GM19240 (cell line): Measurements from ENCODE around the gene STX17.
"Not testable (repeated sequence)": the region's sequence is repeated elsewhere in the genome, so short reads cannot be mapped to it uniquely, and the experiment has no call there.

Source experiments
- DNase-seq: peaks from one replicate; pipeline ENCODE4 v3.0.0; 2011; ENCODE audit warnings: low spot score; ENCODE audit not compliant: insufficient read length

STX17 gene

DNA sequence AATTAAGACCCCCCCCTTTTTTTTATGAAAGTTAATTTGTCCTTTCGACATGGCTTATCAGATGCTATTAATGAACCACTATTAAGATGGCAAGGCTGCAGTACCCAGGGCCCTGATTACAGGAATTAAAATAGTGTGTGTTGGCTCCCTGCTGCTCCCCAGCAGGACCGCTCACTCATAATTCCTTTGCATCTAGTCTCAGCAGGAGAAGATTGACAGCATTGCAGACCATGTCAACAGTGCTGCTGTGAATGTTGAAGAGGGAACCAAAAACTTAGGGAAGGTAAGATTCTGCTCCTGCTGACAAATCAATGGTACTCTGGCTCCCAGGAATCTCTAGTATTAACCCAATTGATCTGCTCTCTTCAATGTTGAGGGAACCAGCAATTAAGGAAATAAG, 61.0 kb downstream of the STX17 start:
- DNase-seq, result no peak

DNA sequence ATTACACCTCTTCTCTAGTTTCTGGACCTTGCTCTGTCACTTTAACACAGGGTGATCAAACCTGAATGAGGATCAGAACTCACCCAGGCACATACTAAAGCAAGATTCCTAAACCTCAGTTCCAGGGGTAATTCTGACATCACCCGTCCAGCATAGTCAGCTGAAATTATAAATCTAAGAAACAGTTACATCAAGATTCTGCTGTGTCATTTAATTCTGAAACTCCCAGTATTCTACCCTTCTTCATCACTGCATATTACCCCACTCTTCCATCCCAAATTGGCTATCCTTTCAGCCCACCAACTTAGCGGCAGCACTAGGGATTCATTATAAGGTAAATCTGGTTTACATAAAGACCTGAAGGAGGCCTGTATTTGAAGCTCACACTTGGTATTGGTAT, 64.0 kb downstream of the STX17 start:
- DNase-seq, result no peak

DNA sequence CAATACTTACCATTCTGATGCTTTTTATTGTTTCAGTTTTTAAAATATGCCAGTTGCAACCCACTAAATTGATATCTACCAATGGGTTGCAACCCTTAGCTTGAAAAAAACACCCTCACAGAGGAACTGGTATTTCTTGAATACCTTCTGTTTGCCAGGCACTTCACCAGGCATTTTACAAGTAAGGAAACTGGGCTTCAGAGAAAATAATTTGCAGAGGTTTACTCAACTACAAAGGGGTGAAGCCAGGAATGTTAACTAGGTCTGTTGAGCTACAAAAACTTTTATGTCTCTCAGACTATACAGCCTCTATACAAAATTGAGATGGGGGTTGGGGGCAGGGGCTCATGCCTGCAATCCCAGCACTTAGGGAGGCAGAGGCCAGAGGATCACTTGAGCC, 65.0 kb downstream of the STX17 start:
- DNase-seq, result no peak

DNA sequence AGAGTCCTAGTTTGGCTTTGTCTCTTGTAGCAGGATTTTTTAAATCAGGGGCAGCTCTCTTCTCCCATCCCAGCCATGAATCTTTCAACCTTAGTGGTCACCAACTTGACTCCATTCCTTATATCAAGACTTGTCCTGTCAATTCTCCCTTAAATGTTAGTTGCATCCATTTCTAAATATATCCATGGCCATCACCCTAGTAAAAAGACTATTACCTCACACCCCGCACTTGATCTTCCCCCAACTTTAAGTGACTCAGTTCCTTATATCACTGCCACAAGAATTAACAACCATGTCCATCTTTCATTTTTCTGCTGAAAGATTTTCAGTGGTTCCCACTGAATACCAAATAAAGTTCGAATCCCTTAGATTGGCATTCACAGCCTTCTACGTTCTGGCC, 67.0 kb downstream of the STX17 start:
- DNase-seq, result no peak

DNA sequence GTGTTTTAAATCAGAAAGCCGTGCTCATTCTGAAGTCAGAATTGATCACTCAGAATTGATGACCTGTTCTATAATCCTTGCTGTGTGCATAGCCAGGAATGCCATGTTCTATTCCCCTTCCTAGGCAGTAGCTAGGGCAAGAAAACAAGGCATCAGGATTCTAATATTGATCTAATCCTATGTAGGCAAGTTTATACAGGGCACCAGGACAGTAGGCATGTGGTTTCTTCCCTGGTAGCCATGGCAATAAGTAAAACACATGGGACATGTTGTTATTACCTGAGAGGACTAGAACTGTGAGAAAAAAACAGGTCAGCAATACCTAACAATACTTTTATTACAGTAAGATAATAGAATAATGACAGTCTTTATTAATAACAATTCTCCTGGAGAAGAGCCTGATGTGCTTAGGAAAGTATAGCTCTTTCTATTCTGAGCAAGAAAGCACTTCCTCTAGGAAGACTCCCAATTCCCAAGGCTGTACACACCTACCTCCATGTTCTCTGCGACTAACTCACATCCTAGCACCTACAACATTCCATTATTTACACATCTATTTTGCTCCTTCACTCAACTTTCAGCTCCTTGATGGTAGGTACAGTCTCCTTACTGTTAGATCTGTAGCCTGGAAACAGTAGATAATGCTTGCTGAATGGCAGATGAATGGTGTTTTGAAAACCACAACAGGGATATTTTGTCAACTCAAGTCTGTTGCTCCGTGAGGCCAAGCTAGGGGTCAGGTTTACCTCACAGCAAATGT, 70.8 kb downstream of the STX17 start:
- DNase-seq, result no peak

DNA sequence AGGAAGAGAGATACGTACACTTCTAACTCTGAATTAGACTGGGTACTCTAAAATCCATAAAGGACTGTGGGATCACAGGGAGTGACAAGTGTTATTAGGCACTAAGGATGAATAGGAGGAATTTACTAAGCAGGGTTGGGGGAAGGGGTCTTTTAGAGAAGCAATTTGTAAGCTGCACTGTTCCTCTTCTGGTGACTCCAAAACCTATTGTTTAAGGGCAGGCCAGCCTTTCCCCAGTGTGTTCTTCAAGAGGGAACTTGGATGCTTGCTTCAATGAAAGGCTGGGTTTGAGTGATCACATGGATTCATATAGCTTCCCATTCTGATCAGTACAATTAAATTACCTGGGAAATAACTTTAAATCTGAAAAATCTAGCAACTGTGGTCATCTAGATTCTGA, 71.8 kb downstream of the STX17 start:
- no peak for DNase-seq

DNA sequence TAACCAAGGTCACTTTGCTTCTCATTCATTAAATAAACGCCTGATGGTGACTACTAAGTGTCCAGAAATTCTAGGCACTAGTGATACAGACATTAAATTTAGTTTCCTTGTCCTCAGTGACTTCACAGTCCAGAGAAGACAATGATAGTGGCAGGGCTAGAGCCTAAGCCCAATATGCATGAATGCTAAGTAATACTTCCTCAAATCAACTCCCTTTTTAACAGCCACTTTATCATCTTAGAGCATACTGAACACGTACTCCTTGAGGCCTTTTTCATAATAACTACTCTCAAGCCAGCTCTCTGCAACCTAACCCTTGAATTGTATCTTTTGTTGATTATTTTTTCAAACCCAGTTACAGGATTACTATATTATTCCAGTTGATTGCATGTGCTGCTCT, 74.1 kb downstream of the STX17 start:
- no peak for DNase-seq

DNA sequence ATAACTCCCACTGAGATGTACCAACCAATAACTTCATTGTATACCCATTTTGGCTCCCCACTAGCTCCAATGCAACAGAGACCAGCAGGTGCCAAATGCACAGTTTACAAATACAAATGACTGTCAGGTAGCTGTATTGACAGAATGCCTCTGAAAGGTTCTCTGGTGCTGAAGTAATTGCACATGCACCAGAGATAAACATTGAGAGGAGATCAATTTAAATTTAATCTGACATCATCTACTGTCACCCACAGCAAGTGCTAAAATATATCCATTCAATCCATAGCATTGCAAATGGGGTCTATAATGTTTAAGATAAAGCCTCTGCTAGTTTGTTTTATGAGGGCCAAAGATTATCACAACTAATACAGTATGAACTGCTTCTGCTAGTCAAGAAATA, 80.2 kb downstream of the STX17 start:
- no peak for DNase-seq

DNA sequence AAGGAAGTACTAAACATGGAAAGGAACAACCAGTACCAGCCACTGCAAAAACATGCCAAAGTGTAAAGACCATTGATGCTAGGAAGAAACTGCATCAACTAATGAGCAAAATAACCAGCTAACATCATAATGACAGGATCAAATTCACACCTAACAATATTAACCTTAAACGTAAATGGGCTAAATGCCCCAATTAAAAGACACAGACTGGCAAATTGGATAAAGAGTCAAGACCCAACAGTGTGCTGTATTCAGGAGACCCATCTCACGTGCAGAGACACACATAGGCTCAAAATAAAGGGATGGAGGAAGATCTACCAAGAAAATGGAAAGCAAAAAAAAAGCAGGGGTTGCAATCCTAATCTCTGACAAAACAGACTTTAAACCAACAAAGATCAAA, 84.1 kb downstream of the STX17 start:
- DNase-seq, result not testable (repeated sequence)

DNA sequence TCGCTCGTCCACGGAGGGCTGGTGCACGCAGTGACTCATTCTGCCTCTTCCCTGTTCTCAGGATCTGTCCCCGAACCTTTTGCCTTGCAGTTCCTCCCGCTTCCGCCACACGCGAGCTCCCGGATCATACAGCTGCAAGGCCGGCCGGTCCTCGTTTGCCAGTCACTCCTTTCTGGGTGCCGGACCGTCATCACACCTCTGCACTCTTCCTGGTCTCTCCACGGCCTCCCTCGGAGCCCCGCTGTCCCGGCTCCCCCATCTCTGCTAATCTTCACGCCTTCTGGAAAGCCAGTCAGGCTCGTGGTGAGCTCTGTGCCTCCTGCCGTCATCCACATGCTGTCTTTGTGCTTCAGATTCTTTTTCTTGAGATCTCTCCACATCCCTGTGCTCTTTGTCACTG, 91.8 kb downstream of the STX17 start:
- DNase-seq, result no peak

DNA sequence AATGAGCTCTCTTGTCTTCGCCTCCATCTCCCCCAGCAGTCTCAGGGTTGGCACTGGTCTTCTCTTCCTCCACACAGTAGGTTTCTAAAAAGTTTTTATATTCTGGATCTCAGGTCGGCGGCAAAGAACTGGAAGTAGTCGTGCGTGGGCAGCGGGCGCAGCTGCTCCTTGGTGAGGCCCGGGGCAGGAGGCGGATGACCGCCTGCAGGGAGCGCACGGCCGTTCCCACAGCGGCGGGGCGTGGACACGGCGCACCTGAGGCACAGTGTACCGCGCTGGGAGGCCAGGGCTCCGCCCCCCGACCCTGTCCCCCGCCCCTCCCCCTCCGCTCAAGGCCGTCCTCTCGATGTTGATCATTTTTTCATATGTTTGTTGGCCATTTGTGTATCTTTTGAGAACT, 92.4 kb downstream of the STX17 start:
- DNase-seq, result no peak

DNA sequence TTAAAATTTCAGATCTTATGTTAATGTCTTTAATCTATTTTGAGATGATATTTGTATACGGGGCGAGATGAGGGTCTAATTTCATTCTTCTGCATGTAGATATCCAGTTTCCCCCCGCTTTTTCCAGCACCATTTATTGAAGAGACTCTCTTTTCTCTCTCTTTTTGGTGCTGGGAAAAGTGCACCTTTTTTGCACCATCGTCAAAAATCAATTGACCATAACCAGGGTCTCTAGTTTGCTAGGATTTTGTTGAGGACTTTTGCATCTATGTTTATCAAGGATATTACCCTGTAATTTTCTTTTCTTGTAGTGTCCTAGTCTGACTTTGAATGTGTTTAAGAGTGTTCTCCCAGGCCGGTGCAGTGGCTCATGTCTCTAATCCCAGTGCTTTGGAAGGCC, 93.3 kb downstream of the STX17 start:
- no peak for DNase-seq

DNA sequence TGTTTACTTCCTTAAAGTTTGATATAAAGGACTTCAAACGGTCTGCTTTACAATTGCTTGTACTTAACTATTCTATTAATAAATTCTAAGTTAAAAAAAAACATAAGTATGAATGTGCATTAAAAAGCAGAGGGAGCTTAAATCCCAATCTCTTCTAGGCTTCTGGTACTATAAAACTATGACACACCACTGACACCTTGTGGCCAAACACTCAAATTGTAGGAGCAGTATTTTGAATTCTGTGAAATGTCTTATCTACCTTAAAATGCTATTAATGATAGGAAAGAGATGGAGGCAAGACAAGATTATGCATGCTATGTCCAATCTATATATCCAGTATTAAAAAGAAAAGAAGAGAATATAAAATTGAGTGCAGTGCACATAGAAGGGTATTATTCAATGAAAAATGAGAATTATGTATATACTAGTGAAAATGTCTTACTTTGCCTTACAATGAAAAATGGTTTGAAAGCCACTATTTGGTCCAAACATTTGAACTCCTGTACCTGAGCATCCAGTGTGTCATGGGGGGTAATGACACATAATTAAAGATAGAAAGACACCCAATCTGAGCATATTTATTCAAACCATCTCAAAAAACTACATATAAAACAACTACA, 104.7 kb downstream of the STX17 start:
- no peak for DNase-seq

DNA sequence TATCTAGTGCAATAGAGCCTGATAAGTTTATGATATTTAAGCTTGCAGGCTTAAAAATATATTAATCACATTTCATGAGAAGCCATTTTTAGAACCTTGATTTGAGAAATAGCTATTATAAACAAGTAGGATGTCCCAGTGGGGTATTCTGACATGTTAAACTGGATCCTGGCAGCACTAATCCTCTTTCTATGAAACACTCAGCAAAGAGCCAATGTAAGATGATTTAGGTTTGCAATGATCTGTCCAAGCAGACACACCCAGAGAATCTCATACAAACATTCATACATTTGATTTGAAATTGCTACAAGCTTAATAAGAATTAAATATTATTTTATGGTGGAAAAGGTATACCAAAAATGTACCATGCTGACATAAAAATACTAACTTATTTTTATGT, 105.8 kb downstream of the STX17 start:
- no peak for DNase-seq

DNA sequence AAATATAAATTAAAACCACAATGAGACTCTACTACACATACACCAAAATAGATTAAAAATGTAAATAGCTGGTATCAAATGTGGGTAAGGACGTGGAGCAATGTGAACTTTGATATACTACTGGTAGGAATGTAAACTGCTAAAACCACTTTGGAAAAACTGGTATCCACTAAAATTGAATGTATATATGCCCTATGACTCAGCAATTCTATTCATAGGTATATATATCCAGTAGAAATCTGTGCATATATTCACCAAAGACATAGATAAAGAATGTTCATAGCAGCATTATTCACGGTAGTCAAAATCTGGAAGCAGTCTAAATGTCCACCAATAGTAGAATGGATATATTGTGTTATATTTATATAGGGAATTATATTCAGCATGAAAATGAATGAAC, 107.1 kb downstream of the STX17 start:
- DNase-seq, result no peak

DNA sequence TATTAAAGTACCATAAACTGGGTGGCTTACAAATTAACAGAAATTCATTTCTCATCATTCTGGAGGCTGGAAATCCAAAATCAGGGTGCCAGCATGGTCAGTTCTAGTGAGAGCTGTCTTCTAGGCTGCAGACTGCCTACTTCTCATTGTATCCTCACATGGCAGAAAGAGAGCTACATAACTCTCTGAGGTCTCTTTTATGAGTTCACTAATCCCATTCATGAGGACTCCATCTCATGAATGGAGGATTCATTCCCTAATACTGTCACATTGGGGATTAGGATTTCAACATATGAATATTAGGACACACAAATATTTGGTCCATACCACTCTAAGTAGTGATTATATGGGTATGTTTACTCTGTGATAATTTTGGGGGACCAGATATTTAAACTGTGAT, 108.4 kb downstream of the STX17 start:
- DNase-seq, result no peak

DNA sequence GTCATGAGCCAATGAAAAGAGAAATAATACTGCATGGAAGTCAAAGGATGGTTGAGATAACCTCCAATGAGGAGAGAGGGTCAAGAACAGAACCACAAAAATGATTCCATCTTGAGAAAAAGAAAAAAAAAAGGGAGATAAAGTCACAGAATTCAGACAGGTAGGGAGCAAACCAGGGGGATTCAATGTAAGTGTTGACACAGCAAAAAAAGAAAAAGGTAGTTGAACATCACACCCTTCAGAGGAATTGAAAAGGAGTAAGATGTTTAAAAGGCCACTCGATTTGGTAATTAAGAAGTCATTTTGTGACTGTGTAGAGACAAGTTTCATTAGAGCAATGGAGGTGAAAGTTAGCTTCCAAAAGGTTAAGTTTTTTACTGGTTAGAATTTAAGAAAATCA, 113.1 kb downstream of the STX17 start:
- DNase-seq, result no peak
